K562 (cell line): Measurements from ENCODE around the gene LTA4H. TPM values are rescaled to one million over a fixed set of nuclear protein-coding genes. Genes with fewer than 3 reads are reported as not detected.

Source experiments
- ATAC-seq: fragments of 200-7000 bp; cut with Tn5 transposase; 3 replicates; pipeline ENCODE4 v1.9.1; 2020; ENCODE audit warnings: moderate library complexity
- BruUV-seq: library from RNA; stranded (reverse); fragments of 400-500 nt; replicated peaks from 2 replicates; lab custom pipeline; 2021; lab: Mats Ljungman, UMichigan
- CTCF ChIA-PET: fragments of 300-600 bp; formaldehyde crosslinking; extraction: SDS; loops from one replicate; lab custom pipeline; 2021; ENCODE audit warnings: low intra/inter-chr PET ratio; lab: Yijun Ruan, JAX
- POLR2A ChIA-PET: fragments of 300-600, 350-650 bp; sonication (Branson Sonifier 250); formaldehyde crosslinking; extraction: SDS; loops from one replicate; lab custom pipeline; 2021; ENCODE audit warnings: antibody characterized with exemption, inconsistent platforms; lab: Yijun Ruan, JAX
- DNase-seq, 4 experiments: peaks; one replicate each; pipeline versions ENCODE4 v3.0.0 to v3.0.0-alpha.2; 2011 to 2018; ENCODE audit warnings: low spot score in 3 of 4, mixed read lengths in 3 of 4; ENCODE audit errors: extremely low read depth in 1 of 4
- FAIRE-seq: peaks from 2 replicates; lab custom pipeline; 2011; peaks lifted over from hg19 to GRCh38; lab: Jason Lieb, UNC
- H2AFZ ChIP-seq: 2 replicates; pipeline ENCODE4 v1.6.0; 2011; ENCODE audit warnings: low read depth, low read length, control low read depth, inconsistent platforms
- H3K27ac ChIP-seq: fragments of 200-600 bp; 3 replicates; pipeline ENCODE4 v1.8.0; 2011; ENCODE audit warnings: low read depth, mild to moderate bottlenecking, control low read depth, inconsistent platforms, low read length, moderate library complexity, mixed read lengths; ENCODE audit errors: extremely low read depth
- H3K27me3 ChIP-seq, 2 experiments: fragments of 300-600 bp in 1 of 2; 2 replicates in 1 of 2; 3 replicates in 1 of 2; pipeline versions ENCODE4 v1.6.0 to v1.8.0; 2011; ENCODE audit warnings: inconsistent platforms in 2 of 2, low read length in 2 of 2, mild to moderate bottlenecking in 1 of 2, mixed read lengths in 1 of 2, moderate library complexity in 1 of 2; ENCODE audit not compliant: control insufficient read depth in 2 of 2, insufficient read depth in 2 of 2
- H3K36me3 ChIP-seq: fragments of 300-600 bp; 3 replicates; pipeline ENCODE4 v1.8.0; 2011; ENCODE audit warnings: mild to moderate bottlenecking, low read length, inconsistent platforms; ENCODE audit not compliant: control insufficient read depth, insufficient read depth
- H3K4me1 ChIP-seq, 2 experiments: fragments of 200-600 bp in 1 of 2; replicated peaks in 1 of 2; 2 replicates in 1 of 2; 3 replicates in 1 of 2; pipeline versions ENCODE4 v1.5.1 to v1.8.0; 2011; ENCODE audit warnings: inconsistent platforms in 2 of 2, low read length in 2 of 2, mild to moderate bottlenecking in 1 of 2, mixed read lengths in 1 of 2, moderate library complexity in 1 of 2; ENCODE audit not compliant: control insufficient read depth in 2 of 2, insufficient read depth in 2 of 2
- H3K4me2 ChIP-seq: 2 replicates; pipeline ENCODE4 v1.6.1; 2011; ENCODE audit warnings: low read length, control low read depth, inconsistent platforms, mixed read lengths; ENCODE audit not compliant: insufficient read depth
- H3K4me3 ChIP-seq: fragments of 200-600 bp; sonication (generic), shearing (Covaris generic); 2 replicates; pipeline ENCODE4 v1.5.1; 2016; ENCODE audit warnings: control low read depth, inconsistent platforms
- H3K79me2 ChIP-seq: fragments of 200-600 bp; 3 replicates; pipeline ENCODE4 v1.8.0; 2011; ENCODE audit warnings: low read length, inconsistent platforms; ENCODE audit not compliant: control insufficient read depth, insufficient read depth
- H3K9ac ChIP-seq, 2 experiments: 2 replicates each; pipeline versions ENCODE4 v1.6.0 to v1.6.1; 2011; ENCODE audit warnings: low read depth in 2 of 2, low read length in 2 of 2, control low read depth in 1 of 2, inconsistent platforms in 1 of 2, mild to moderate bottlenecking in 1 of 2, mixed read lengths in 1 of 2; ENCODE audit not compliant: insufficient read depth in 1 of 2
- H3K9me1 ChIP-seq: one replicate; pipeline ENCODE4 v1.6.0; 2011; ENCODE audit warnings: inconsistent platforms, mild to moderate bottlenecking, low read length, moderate library complexity; ENCODE audit not compliant: control insufficient read depth, insufficient read depth
- H3K9me3 ChIP-seq: replicated peaks from 2 replicates; pipeline ENCODE4 v1.5.1; 2011; ENCODE audit warnings: low read depth, low read length, inconsistent platforms; ENCODE audit not compliant: control insufficient read depth, insufficient read depth
- H4K20me1 ChIP-seq: replicated peaks from 2 replicates; pipeline ENCODE4 v1.6.1; 2011; ENCODE audit warnings: low read length, inconsistent platforms, mixed read lengths; ENCODE audit not compliant: control insufficient read depth, insufficient read depth
- BCOR ChIP-seq: fragments of 450-650 bp; IDR thresholded peaks from 2 replicates; pipeline ENCODE4 v1.6.1; 2016
- BRD4 ChIP-seq: fragments of 200-600 bp; sonication (generic); IDR thresholded peaks from 2 replicates; pipeline ENCODE4 v1.6.1; 2017; ENCODE audit warnings: inconsistent platforms
- E4F1 ChIP-seq: fragments of 250-450 bp; sonication (Bioruptor Pico); IDR thresholded peaks from 2 replicates; pipeline ENCODE4 v1.5.0; 2021; ENCODE audit warnings: mild to moderate bottlenecking, borderline replicate concordance
- ETS1 ChIP-seq: conservative IDR thresholded peaks from 2 replicates; pipeline ENCODE4 v1.6.1; 2011; ENCODE audit warnings: low read depth, mild to moderate bottlenecking, low read length; ENCODE audit not compliant: control insufficient read depth
- HNRNPLL ChIP-seq: fragments of 200-400 bp; formaldehyde crosslinking; IDR thresholded peaks from 2 replicates; pipeline ENCODE4 v1.6.1; 2017; ENCODE audit warnings: low read length, low read depth, mild to moderate bottlenecking; ENCODE audit not compliant: poor library complexity, severe bottlenecking
- KAT8 ChIP-seq: fragments of 450-650 bp; IDR thresholded peaks from 2 replicates; pipeline ENCODE4 v1.6.1; 2016; ENCODE audit warnings: low read depth, mild to moderate bottlenecking
- L3MBTL2 ChIP-seq: fragments of 450-650 bp; IDR thresholded peaks from 2 replicates; pipeline ENCODE4 v1.6.1; 2016; ENCODE audit warnings: mild to moderate bottlenecking, moderate library complexity
- NELFE ChIP-seq: IDR thresholded peaks from 2 replicates; pipeline ENCODE4 v1.6.1; 2011; ENCODE audit warnings: mild to moderate bottlenecking; ENCODE audit not compliant: insufficient read depth, insufficient read length
- NFIC ChIP-seq: fragments of 450-650 bp; IDR thresholded peaks from 2 replicates; pipeline ENCODE4 v1.6.1; 2017; ENCODE audit warnings: mild to moderate bottlenecking, inconsistent platforms
- PURB ChIP-seq: sonication (generic); formaldehyde crosslinking; IDR thresholded peaks from 2 replicates; pipeline ENCODE4 v1.9.0; 2021; ENCODE audit warnings: low read depth, mild to moderate bottlenecking, missing genetic modification reagents
- TCFL5 ChIP-seq: fragments of 250-450 bp; sonication (Bioruptor Pico); conservative IDR thresholded peaks from 2 replicates; pipeline ENCODE4 v1.6.1; 2021; ENCODE audit warnings: mild to moderate bottlenecking, moderate library complexity, matching md5 sums
- TFAM ChIP-seq: fragments of 250-450 bp; sonication (Bioruptor Pico); conservative IDR thresholded peaks from 2 replicates; pipeline ENCODE4 v1.5.0; 2021; ENCODE audit warnings: mild to moderate bottlenecking, moderate library complexity
- ZBTB33 ChIP-seq: sonication (generic); formaldehyde crosslinking; IDR thresholded peaks from 2 replicates; pipeline ENCODE4 v1.8.1; 2023; ENCODE audit warnings: mild to moderate bottlenecking, missing genetic modification reagents
- ZNF77 ChIP-seq: fragments of 250-450 bp; sonication (Bioruptor Pico); IDR thresholded peaks from 2 replicates; pipeline ENCODE4 v1.5.0; 2020
- WGBS: fragments of 100-300 bp; shearing (Covaris generic); methylation state at CpG from one replicate; pipeline ENCODE4 v1.1.6; 2016; ENCODE audit warnings: low coverage, mixed read lengths; ENCODE audit not compliant: insufficient coverage; ENCODE audit errors: missing lambda C conversion rate; 5-methylcytosine and 5-hydroxymethylcytosine counted together
- in situ Hi-C: fragments of 300-500 bp; cut with MboI; formaldehyde crosslinking; loops from 4 replicates; pipeline ENCODE4 v1.15.0; 2018; ENCODE audit warnings: inconsistent platforms, mixed read lengths
- intact Hi-C: fragments of 100-400 bp; cut with micrococcal nuclease; formaldehyde crosslinking; loops from 2 replicates; pipeline ENCODE4 v1.14.2; 2022
- polyA plus RNA-seq, 8 experiments: library from polyadenylated mRNA; depleted of rRNA in 4 of 8; stranded (reverse) in 5 of 8; unstranded in 3 of 8; fragments of >200 nt; fragmentation: Nextera tagmentation in 2 of 8; fragmentation: Illumina TruSeq in 1 of 8; extraction: Ambion mirVana in 2 of 8; extraction: Trizol in 1 of 8; gene quantifications; 2 replicates each; pipeline versions ENCODE4 v1.2.1 to v1.2.3, GENCODE V29; 2011 to 2014; ENCODE audit warnings: inconsistent platforms in 1 of 8, missing spikeins in 1 of 8
- total RNA-seq, 7 experiments: library from RNA; depleted of rRNA in 6 of 7; stranded (reverse); fragments of >200 nt in 6 of 7; fragmentation: Illumina TruSeq in 2 of 7; extraction: Trizol in 2 of 7; gene quantifications; 2 replicates each; pipeline versions ENCODE4 v1.2.1 to v1.2.3, GENCODE V29; 2011 to 2021; ENCODE audit warnings: low replicate concordance in 1 of 7

LTA4H gene
- total and polyA plus RNA-seq, 9 of the 15 experiments (the other 6 are each of a cell fraction or from before 2014, with no cell fraction given), result 25.2 to 58.1 (median 40.5) TPM

- intact Hi-C loops, result no loop called here
- no peak for TF ChIP-seq BCOR
- no peak for TF ChIP-seq ZBTB33 (CRISPR knock-in tag)
- no peak for TF ChIP-seq ZNF77 (CRISPR knock-in tag)
- TF ChIP-seq ETS1, result no peak
- no peak for TF ChIP-seq TCFL5
- TF ChIP-seq NELFE, result no peak
- no peak for TF ChIP-seq PURB (CRISPR knock-in tag)
- no peak for TF ChIP-seq BRD4
- TF ChIP-seq TFAM (CRISPR knock-in tag), result no peak
- TF ChIP-seq L3MBTL2, result no peak
- no peak for TF ChIP-seq NFIC
- TF ChIP-seq HNRNPLL, result no peak
- no peak for TF ChIP-seq KAT8
- TF ChIP-seq E4F1 (CRISPR knock-in tag), result no peak
- H3K27ac ChIP-seq, result no peak overlapping the region
- H3K4me2 ChIP-seq, result no peak overlapping the region
- no peaks in the 10 kb centered on the region for H3K9me1 ChIP-seq
- H4K20me1 ChIP-seq, result no peaks in the 10 kb centered on the region
- H3K9me3 ChIP-seq, result no peaks in the 10 kb centered on the region
- ATAC-seq (no peak), FAIRE-seq (no peak), DNase-seq (no peak)
- no peak overlapping the region for H3K4me3 ChIP-seq
- ChIA-PET CTCF (no interaction called here), POLR2A (no interaction called here)
- H3K27me3 ChIP-seq, result peaks cover 2 to 8% of the 10 kb centered on the region in 2 experiments; a peak in 3 of 5 replicates
- no TSS peak for BruUV-seq
- in situ Hi-C loops, result no loop called here
- no peaks in the 10 kb centered on the region for H3K79me2 ChIP-seq
- H2AFZ ChIP-seq, result no peak overlapping the region
- no peaks in the 10 kb centered on the region for H3K36me3 ChIP-seq
- 33% methylated on average over 27 of the region's 27 CpGs for WGBS
- H3K9ac ChIP-seq, result 0 out of 4 replicates have a peak overlapping the region, but pooled peaks of 1 of the 2 experiments have one; percentile 20
- no peaks in the 10 kb centered on the region for H3K4me1 ChIP-seq
Measured at GRCh38 chr12:95956557-95957145, 78.7 kb downstream of the LTA4H start.
